Epithelial cell of esophagus (primary cell): Measurements from ENCODE around the gene RAPH1.
A peak's percentile ranks its signal among the peaks of the same experiment; 100 is the strongest.

Experiments
- DNase-seq: peaks from one replicate; pipeline ENCODE4 v3.0.0; 2010; ENCODE audit warnings: low read depth
- H3K4me3 ChIP-seq: 2 replicates; pipeline ENCODE4 v1.5.1; 2011; ENCODE audit warnings: mild to moderate bottlenecking, low read length, control low read depth
- TF ChIP-seq, protein P1 (sequence below): IDR thresholded peaks from 2 replicates; pipeline ENCODE4 v1.5.1; 2011; ENCODE audit warnings: low read depth, mild to moderate bottlenecking, low read length, control low read depth, inconsistent platforms; ENCODE audit not compliant: insufficient read depth; ENCODE audit errors: missing control alignments

The RAPH1 gene

DNA sequence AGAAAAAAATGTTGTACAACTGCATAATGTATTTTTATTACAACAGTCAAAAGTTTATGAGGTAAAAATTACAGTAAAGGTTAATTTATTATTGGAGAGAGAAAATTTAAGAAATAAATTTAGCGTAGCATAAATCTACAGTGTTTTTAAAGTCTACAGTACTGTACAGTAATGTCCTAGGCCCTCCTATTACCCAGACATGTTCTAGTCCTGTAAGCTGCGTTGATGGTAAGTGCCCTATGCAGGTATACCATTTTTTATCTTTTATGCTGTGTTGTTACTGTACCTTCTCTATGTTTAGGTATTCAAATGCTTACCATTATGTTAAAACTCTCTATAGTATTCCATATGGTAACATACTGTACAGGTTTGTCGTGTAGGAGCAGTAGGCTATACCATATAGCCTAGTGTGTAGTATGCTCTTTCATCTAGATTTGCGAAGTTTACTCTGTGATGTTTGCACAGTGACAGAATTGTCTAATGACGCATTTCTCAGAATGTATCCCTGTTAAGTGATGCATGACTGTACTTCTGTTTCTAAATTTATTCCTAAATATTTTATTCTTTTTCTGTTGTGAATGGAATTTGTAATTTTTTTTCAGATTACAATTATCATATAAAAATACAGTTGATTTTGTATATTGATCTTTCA, 182.4 kb downstream of the RAPH1 start:
- no peak overlapping the region for H3K4me3 ChIP-seq
- peak; percentile 56 for DNase-seq
- TF ChIP-seq, protein P1, sequence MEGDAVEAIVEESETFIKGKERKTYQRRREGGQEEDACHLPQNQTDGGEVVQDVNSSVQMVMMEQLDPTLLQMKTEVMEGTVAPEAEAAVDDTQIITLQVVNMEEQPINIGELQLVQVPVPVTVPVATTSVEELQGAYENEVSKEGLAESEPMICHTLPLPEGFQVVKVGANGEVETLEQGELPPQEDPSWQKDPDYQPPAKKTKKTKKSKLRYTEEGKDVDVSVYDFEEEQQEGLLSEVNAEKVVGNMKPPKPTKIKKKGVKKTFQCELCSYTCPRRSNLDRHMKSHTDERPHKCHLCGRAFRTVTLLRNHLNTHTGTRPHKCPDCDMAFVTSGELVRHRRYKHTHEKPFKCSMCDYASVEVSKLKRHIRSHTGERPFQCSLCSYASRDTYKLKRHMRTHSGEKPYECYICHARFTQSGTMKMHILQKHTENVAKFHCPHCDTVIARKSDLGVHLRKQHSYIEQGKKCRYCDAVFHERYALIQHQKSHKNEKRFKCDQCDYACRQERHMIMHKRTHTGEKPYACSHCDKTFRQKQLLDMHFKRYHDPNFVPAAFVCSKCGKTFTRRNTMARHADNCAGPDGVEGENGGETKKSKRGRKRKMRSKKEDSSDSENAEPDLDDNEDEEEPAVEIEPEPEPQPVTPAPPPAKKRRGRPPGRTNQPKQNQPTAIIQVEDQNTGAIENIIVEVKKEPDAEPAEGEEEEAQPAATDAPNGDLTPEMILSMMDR, result no peak

DNA sequence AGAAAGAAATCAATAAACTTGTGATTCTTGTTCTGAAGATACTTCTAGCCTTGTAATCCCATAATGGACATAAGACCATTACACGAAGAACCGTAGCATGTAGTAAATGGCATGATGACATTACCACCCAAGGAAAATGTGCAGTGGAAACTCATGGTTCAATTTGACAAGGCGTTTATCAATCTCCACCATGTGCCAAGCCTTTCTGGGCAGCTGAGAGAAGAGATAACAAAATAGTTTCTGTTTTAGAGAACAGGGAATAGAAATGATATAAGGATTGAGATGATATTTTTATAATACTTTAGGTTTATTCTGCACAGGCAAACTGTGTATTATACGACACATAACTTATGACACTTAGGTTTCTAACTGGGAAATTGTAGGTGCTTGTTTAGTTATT, 187.7 kb downstream of the RAPH1 start:
- TF ChIP-seq, protein P1, result no peak
- DNase-seq, result no peak
- H3K4me3 ChIP-seq, result no peak overlapping the region

DNA sequence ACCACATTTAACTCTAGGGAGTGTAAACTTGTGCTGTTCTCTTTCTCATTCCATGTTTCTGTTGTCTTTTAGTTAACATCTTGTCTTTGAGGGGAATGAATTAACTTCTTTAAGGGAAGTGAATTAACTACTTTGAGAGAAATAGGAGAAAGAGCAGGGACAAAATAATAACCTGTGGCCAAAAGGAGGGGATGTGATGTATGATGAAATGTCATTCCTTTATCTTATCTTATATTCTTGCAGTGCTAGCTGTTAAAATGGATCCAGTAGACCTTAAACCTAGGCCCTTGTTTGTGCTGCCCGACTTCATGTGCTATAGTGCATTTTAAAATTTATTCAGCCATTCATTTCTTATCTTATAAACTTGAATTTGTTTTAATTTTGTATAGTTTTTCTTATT, 188.5 kb downstream of the RAPH1 start:
- no peak for DNase-seq
- TF ChIP-seq, protein P1, result no peak
- H3K4me3 ChIP-seq, result no peak overlapping the region

DNA sequence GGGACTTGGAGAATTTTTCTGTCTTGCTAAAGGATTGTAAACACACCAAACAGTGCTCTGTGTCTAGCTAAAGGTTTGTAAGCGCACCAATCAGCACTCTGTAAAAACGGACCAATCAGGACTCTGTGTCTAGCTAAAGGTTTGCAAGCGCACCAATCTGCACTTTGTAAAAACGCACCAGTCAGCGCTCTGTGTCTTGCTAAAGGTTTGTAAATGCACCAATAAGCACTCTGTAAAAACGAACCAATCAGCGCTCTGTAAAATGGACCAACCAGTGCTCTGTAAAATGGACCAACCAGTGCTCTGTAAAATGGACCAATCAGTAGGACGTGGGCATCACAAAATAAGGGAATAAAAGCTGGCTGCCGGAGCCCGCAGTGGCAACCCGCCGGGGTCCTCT, 190.4 kb downstream of the RAPH1 start:
- no peak for DNase-seq
- no peak overlapping the region for H3K4me3 ChIP-seq
- TF ChIP-seq, protein P1, result no peak
